B cell (primary cell): Measurements from ENCODE around the gene PTS. TPM values are rescaled to one million over a fixed set of nuclear protein-coding genes. Genes with fewer than 3 reads are reported as not detected.

Experiments used
- ATAC-seq: fragments of 200-7000 bp; cut with Tn5 transposase; one replicate; pipeline ENCODE4 v1.10.0; 2021; ENCODE audit warnings: low read depth, mild to moderate bottlenecking, moderate number of reproducible peaks, moderate library complexity
- CTCF ChIA-PET: fragments of 350-600 bp; sonication (Branson Sonifier 250); formaldehyde crosslinking; loops from one replicate; lab custom pipeline; 2021; ENCODE audit warnings: antibody characterized with exemption, inconsistent platforms; lab: Charles Lee
- POLR2A ChIA-PET: fragments of 350-600 bp; sonication (Branson Sonifier 250); formaldehyde crosslinking; loops from one replicate; lab custom pipeline; 2021; ENCODE audit warnings: antibody characterized with exemption; lab: Charles Lee
- DNase-seq: peaks from one replicate; pipeline ENCODE4 v3.0.0; 2013
- H2AFZ ChIP-seq: 2 replicates; pipeline ENCODE4 v1.6.1; 2012; ENCODE audit warnings: mild to moderate bottlenecking, low read depth, low read length; ENCODE audit not compliant: insufficient read depth, poor library complexity, severe bottlenecking
- H3K27ac ChIP-seq, 2 donors: 1 replicate in 1 of 2; 2 replicates in 1 of 2; pipeline ENCODE4 v1.5.1; 2012 to 2013; ENCODE audit warnings: low read length in 2 of 2, mild to moderate bottlenecking in 2 of 2, moderate library complexity in 1 of 2
- H3K27me3 ChIP-seq, 4 experiments: fragments of 200-600 bp in 1 of 4; sonication (generic) in 1 of 4; replicated peaks in 1 of 4; 1 replicate in 2 of 4; 2 replicates in 2 of 4; pipeline versions ENCODE4 v1.6.1 to v1.7.0; 2013 to 2016; ENCODE audit warnings: low read length in 3 of 4, mild to moderate bottlenecking in 2 of 4, mixed read lengths in 1 of 4, moderate library complexity in 1 of 4; ENCODE audit not compliant: insufficient read depth in 4 of 4, control insufficient read depth in 3 of 4; ENCODE audit errors: control extremely low read depth in 1 of 4
- H3K36me3 ChIP-seq, 2 experiments: replicated peaks in 1 of 2; 1 replicate in 1 of 2; 2 replicates in 1 of 2; pipeline versions ENCODE4 v1.6.1 to v1.7.1; 2013; ENCODE audit warnings: low read length in 1 of 2; ENCODE audit not compliant: insufficient read depth in 2 of 2, control insufficient read depth in 1 of 2; ENCODE audit errors: control extremely low read depth in 1 of 2, extremely low read depth in 1 of 2
- H3K4me1 ChIP-seq, 2 donors: fragments of 200-600 bp in 1 of 2; sonication (generic) in 1 of 2; 1 replicate in 1 of 2; 2 replicates in 1 of 2; pipeline versions ENCODE4 v1.5.1 to v1.6.1; 2013 to 2017; ENCODE audit warnings: low read length in 2 of 2; ENCODE audit not compliant: control insufficient read depth in 2 of 2, insufficient read depth in 2 of 2
- H3K4me2 ChIP-seq: replicated peaks from 2 replicates; pipeline ENCODE3; 2012; ENCODE audit warnings: mild to moderate bottlenecking, low read depth, low read length; ENCODE audit not compliant: poor library complexity, severe bottlenecking
- H3K4me3 ChIP-seq, 5 experiments: fragments of 200-600 bp in 1 of 5; sonication (generic) in 1 of 5; 1 replicate in 3 of 5; 2 replicates in 2 of 5; pipeline versions ENCODE4 v1.5.1 to v1.7.0; 2011 to 2016; ENCODE audit warnings: low read length in 4 of 5, mild to moderate bottlenecking in 4 of 5, low read depth in 2 of 5, control low read depth in 1 of 5, moderate library complexity in 1 of 5; ENCODE audit not compliant: insufficient read depth in 1 of 5; ENCODE audit errors: control extremely low read depth in 1 of 5, extremely low read depth in 1 of 5
- H3K79me2 ChIP-seq: fragments of 200-600 bp; sonication (generic); one replicate; pipeline ENCODE4 v1.6.0; 2016; ENCODE audit warnings: low read length; ENCODE audit not compliant: control insufficient read depth, insufficient read depth
- H3K9ac ChIP-seq: fragments of 200-600 bp; sonication (generic); 2 replicates; pipeline ENCODE4 v1.6.1; 2017; ENCODE audit warnings: mild to moderate bottlenecking, low read length, moderate library complexity
- H3K9me3 ChIP-seq, 3 donors: one replicate each; pipeline versions ENCODE4 v1.6.1 to v1.7.1; 2013; ENCODE audit warnings: low read length in 2 of 3; ENCODE audit not compliant: control insufficient read depth in 2 of 3, insufficient read depth in 1 of 3; ENCODE audit errors: control extremely low read depth in 1 of 3
- H4K20me1 ChIP-seq: 2 replicates; pipeline ENCODE4 v1.6.0; 2012; ENCODE audit warnings: mild to moderate bottlenecking, low read length; ENCODE audit not compliant: insufficient read depth, control insufficient read depth, poor library complexity, severe bottlenecking
- H3K27ac Mint-ChIP-seq: one replicate; pipeline ENCODE4 v1.8.0; 2021; ENCODE audit warnings: mixed read lengths
- H3K27me3 Mint-ChIP-seq: one replicate; pipeline ENCODE4 v1.8.0; 2021; ENCODE audit warnings: mixed read lengths
- H3K4me1 Mint-ChIP-seq: one replicate; pipeline ENCODE4 v1.8.0; 2021; ENCODE audit warnings: mixed read lengths
- H3K4me3 Mint-ChIP-seq: one replicate; pipeline ENCODE4 v1.8.0; 2021; ENCODE audit warnings: mixed read lengths
- H3K9me3 Mint-ChIP-seq: one replicate; pipeline ENCODE4 v1.8.0; 2022; ENCODE audit warnings: mixed read lengths; ENCODE audit not compliant: insufficient read depth
- CTCF ChIP-seq: fragments of 200-600 bp; IDR thresholded peaks from one replicate; pipeline ENCODE4 v1.8.0; 2022; ENCODE audit warnings: antibody characterized with exemption, mild to moderate bottlenecking
- EZH2 ChIP-seq: IDR thresholded peaks from 2 replicates; pipeline ENCODE4 v1.6.1; 2012; ENCODE audit warnings: borderline replicate concordance, low read depth, mild to moderate bottlenecking, moderate library complexity, low read length; ENCODE audit not compliant: insufficient read depth, poor library complexity, severe bottlenecking
- WGBS: methylation state at CpG from one replicate; pipeline ENCODE4 v1.1.5; 2013; ENCODE audit warnings: missing lambda C conversion rate; ENCODE audit not compliant: insufficient coverage; 5-methylcytosine and 5-hydroxymethylcytosine counted together
- intact Hi-C: fragments of 100-400 bp; cut with micrococcal nuclease; formaldehyde crosslinking; loops from one replicate; pipeline ENCODE4 v1.10.0; 2022
- polyA plus RNA-seq: library from polyadenylated mRNA; depleted of rRNA; stranded (reverse); fragments of >200 nt; gene quantifications from 2 replicates; pipeline ENCODE4 v1.2.3, GENCODE V29; 2012
- total RNA-seq, 2 donors: library from RNA; stranded (reverse); fragments of 120-200 nt in 1 of 2; gene quantifications; 1 replicate in 1 of 2; 2 replicates in 1 of 2; pipeline versions ENCODE4 v1.2.3 to v1.2.4, GENCODE V29; 2013 to 2022

PTS gene
- total and polyA plus RNA-seq, 2 donors (not counting 1 experiment from before 2014, with no cell fraction given) = 36.2 to 36.9 TPM

GRCh38 chr11:112268406-112268805, 42.2 kb downstream of the PTS start:
- Mint-ChIP-seq H3K27me3 (no peaks in the 10 kb centered on the region), H3K9me3 (no peaks in the 10 kb centered on the region), H3K4me1 (peaks cover 25% of the 10 kb centered on the region), H3K4me3 (no peak overlapping the region), H3K27ac (no peak overlapping the region)
- ATAC-seq (no peak), DNase-seq (no peak)
- CTCF ChIA-PET = interaction anchor here (1.1 to 2.2 kb wide), 6 partner anchors 8 to 1021 kb away, joined by 3 to 20 read pairs (median 3); no protein-coding TSS in a partner anchor
- H3K9me3 ChIP-seq = no peaks in the 10 kb centered on the region
- TF ChIP-seq EZH2 (no peak), CTCF (no peak)
- no peaks in the 10 kb centered on the region for H4K20me1 ChIP-seq
- H3K4me3 ChIP-seq = no peak overlapping the region
- POLR2A ChIA-PET = no interaction called here
- WGBS = 100% methylated on average over 3 of the region's 5 CpGs
- H3K79me2 ChIP-seq = no peaks in the 10 kb centered on the region
- intact Hi-C loops = no loop called here
- no peak overlapping the region for H2AFZ ChIP-seq
- H3K27ac ChIP-seq = no peak overlapping the region
- H3K9ac ChIP-seq = no peak overlapping the region
- no peak overlapping the region for H3K4me2 ChIP-seq
- H3K4me1 ChIP-seq = peaks cover 13 to 19% of the 10 kb centered on the region in 2 donors
- no peaks in the 10 kb centered on the region for H3K27me3 ChIP-seq
- H3K36me3 ChIP-seq = no peaks in the 10 kb centered on the region

GRCh38 chr11:112269139-112269538, 42.9 kb downstream of the PTS start:
- TF ChIP-seq EZH2 = no peak
- no peak for TF ChIP-seq CTCF
- ChIA-PET CTCF (interaction anchor here (1.1 to 2.2 kb wide), 6 partner anchors 8 to 1020 kb away, joined by 3 to 20 read pairs (median 3); no protein-coding TSS in a partner anchor), POLR2A (no interaction called here)
- intact Hi-C loops = no loop called here
- Histone ChIP-seq H3K9ac (no peak overlapping the region), H3K79me2 (no peaks in the 10 kb centered on the region), H4K20me1 (no peaks in the 10 kb centered on the region), H3K4me3 (no peak overlapping the region), H3K36me3 (no peaks in the 10 kb centered on the region), H3K27ac (no peak overlapping the region), H3K27me3 (no peaks in the 10 kb centered on the region), H3K4me1 (peaks cover 13 to 19% of the 10 kb centered on the region in 2 donors), H3K4me2 (no peak overlapping the region), H2AFZ (no peak overlapping the region), H3K9me3 (no peaks in the 10 kb centered on the region)
- H3K27ac Mint-ChIP-seq = no peak overlapping the region
- H3K4me3 Mint-ChIP-seq = no peak overlapping the region
- H3K9me3 Mint-ChIP-seq = no peaks in the 10 kb centered on the region
- WGBS = 78% methylated on average over 6 of the region's 6 CpGs
- DNase-seq (no peak), ATAC-seq (no peak)
- H3K4me1 Mint-ChIP-seq = peaks cover 25% of the 10 kb centered on the region
- H3K27me3 Mint-ChIP-seq = no peaks in the 10 kb centered on the region
